Measurements from ENCODE around the gene CTXN3.
A peak's percentile ranks its signal among the peaks of the same experiment; 100 is the strongest.

The CTXN3 gene

DNA sequence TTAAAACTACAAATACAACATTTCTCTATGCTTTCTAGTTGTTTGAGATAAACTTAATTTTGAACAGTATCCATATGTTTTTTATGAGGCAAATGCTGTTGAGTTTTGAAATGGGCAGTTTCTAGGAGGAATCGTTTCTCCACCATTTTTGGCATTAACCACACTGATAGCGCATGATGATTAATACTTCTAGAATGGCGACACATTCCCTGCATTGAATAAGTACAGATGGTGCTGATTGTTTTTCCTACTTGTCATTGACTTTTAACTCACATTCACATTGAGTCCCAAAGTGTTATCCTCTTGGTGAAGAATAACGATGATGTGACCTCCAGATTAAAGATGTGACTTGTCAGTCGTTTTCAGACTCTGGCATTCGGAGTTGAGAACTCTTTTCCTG lies 47.8 kb downstream of the CTXN3 start:
- H3K27ac ChIP-seq (ENCODE audit: low read depth in 2 of 2, low read length in 2 of 2) = no peak overlapping the region
- no peaks in the 10 kb centered on the region for H3K9me3 ChIP-seq (ENCODE audit: control insufficient read depth in 2 of 2, low read length in 2 of 2)
- no peak overlapping the region for H3K4me3 ChIP-seq (ENCODE audit: low read length in 2 of 2)
- H3K27me3 ChIP-seq (ENCODE audit: control insufficient read depth in 2 of 2, insufficient read depth in 2 of 2, low read length in 2 of 2) = no peaks in the 10 kb centered on the region
- no peaks in the 10 kb centered on the region for H3K36me3 ChIP-seq (ENCODE audit: control insufficient read depth in 2 of 2, insufficient read depth in 2 of 2, low read length in 2 of 2)
- H3K9ac ChIP-seq (ENCODE audit: low read depth in 1 of 2, low read length in 2 of 2) = no peak overlapping the region
- H3K4me1 ChIP-seq (ENCODE audit: control insufficient read depth in 2 of 2, insufficient read depth in 2 of 2, low read length in 2 of 2) = no peaks in the 10 kb centered on the region

DNA sequence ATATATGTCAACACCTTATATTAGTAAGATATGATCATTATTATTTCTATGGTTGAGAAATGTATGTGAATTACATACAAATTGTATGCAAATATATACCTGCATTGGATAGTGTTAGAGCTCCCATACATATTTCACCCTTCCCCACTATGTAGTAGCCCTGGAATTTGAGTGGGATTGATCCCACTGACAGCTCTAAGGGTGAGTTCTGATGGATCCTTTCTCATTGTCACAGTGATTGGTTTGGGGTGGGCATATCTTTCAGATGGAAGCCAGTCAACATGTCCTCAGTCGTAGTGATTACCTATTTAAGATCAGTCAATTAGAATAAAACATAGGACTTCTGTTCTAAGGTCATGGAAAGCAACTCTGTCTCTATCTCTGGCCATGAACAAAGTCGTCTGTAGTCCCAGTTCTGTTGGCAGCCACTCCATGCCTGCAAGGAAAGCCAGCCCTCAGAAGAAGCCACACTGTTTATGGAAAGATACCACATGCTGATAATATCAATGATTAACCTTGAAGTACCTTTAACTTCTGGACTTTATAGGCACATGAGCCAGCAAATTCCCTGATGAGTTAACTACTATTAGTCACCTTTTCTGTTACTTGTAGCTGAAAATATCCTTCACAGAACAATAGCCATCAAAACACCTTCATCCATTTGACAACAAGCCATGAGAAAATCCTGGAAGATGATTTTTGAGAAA lies 49.2 kb downstream of the CTXN3 start:
- no peaks in the 10 kb centered on the region for H3K9me3 ChIP-seq (ENCODE audit: control insufficient read depth in 2 of 2, low read length in 2 of 2)
- no peak overlapping the region for H3K27ac ChIP-seq (ENCODE audit: low read depth in 2 of 2, low read length in 2 of 2)

DNA sequence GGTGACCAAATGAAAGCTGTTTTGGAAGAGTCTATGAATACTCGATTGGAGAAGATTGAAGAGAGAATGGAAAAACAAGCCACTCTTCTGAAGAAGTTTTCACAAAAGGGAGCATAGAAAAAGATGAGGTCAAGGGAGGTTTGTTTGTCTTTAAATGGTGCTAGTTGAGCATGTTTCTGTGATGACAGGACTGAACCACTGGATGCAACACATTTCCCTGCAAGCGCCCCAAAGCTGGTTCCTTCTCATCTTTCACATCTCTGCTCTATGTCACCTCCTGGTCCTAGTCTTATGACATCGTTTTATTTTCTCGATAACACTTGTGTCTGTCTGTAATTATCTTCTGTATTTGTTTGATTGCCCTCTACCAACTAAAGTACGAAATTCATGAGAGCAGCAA lies 50.5 kb downstream of the CTXN3 start:
- Histone ChIP-seq H3K36me3 (ENCODE audit: control insufficient read depth in 2 of 2, insufficient read depth in 2 of 2, low read length in 2 of 2) (no peaks in the 10 kb centered on the region), H3K9me3 (ENCODE audit: control insufficient read depth in 2 of 2, low read length in 2 of 2) (no peaks in the 10 kb centered on the region), H3K4me1 (ENCODE audit: control insufficient read depth in 2 of 2, insufficient read depth in 2 of 2, low read length in 2 of 2) (no peaks in the 10 kb centered on the region), H3K27me3 (ENCODE audit: control insufficient read depth in 2 of 2, insufficient read depth in 2 of 2, low read length in 2 of 2) (no peaks in the 10 kb centered on the region), H3K9ac (ENCODE audit: low read depth in 1 of 2, low read length in 2 of 2) (no peak overlapping the region), H3K27ac (ENCODE audit: low read depth in 2 of 2, low read length in 2 of 2) (no peak overlapping the region), H3K4me3 (ENCODE audit: low read length in 2 of 2) (no peak overlapping the region)

More for the DNA sequence above, 49.2 kb downstream of the CTXN3 start:
- H3K9ac ChIP-seq (ENCODE audit: low read depth in 1 of 2, low read length in 2 of 2) = no peak overlapping the region
- H3K4me1 ChIP-seq (ENCODE audit: control insufficient read depth in 2 of 2, insufficient read depth in 2 of 2, low read length in 2 of 2) = no peaks in the 10 kb centered on the region
- no peaks in the 10 kb centered on the region for H3K36me3 ChIP-seq (ENCODE audit: control insufficient read depth in 2 of 2, insufficient read depth in 2 of 2, low read length in 2 of 2)
- H3K4me3 ChIP-seq (ENCODE audit: low read length in 2 of 2) = no peak overlapping the region
- H3K27me3 ChIP-seq (ENCODE audit: control insufficient read depth in 2 of 2, insufficient read depth in 2 of 2, low read length in 2 of 2) = no peaks in the 10 kb centered on the region

DNA sequence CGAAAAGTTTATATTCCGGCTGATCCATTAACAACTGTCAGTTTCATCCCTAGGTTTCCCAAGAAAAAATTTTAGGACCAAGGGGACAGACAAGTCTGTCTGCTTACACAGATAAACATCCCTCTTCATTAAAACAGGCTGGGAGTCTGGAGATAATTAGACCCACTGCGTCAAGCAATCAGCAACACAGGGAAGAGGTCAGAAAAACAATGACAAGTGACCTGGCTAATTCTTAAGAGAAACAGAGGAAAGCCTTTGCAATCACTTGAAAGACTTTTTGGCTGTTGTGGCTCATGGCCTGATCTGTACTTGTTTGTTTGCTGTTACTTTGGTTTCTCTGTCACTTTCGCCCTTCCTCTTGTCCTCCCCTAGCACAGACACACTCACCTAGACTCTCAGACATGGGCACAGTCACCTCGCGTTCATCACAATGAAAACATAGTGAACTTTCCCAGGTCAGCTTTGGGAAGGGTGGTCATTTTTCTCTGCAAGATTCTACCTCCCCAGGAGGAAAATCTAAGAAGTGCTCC lies 51.4 kb downstream of the CTXN3 start:
- Histone ChIP-seq H3K9ac (ENCODE audit: low read depth in 1 of 2, low read length in 2 of 2) (no peak overlapping the region), H3K4me1 (ENCODE audit: control insufficient read depth in 2 of 2, insufficient read depth in 2 of 2, low read length in 2 of 2) (no peaks in the 10 kb centered on the region), H3K36me3 (ENCODE audit: control insufficient read depth in 2 of 2, insufficient read depth in 2 of 2, low read length in 2 of 2) (no peaks in the 10 kb centered on the region)

DNA sequence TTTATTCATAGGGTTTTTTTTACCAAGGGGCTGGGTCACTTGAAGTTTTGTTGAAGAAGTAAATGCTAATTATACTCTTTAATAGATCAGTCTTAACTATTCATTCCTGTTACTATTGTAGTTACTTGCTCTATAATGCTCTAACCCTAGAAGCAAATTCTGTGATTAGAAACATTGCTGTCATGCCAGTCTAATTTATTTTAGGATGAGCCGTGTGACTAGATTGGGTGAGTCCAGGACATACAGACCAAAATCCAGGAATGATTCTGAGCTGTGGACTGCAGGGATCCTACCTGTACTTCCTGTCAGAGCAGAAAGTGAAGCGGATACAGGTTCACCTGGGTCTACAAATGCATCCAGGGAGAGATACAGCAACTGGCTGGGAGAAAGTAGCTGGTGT lies 53.6 kb downstream of the CTXN3 start:
- H3K27ac ChIP-seq (ENCODE audit: low read depth in 2 of 2, low read length in 2 of 2) = no peak overlapping the region
- peaks cover 0 to 2% of the 10 kb centered on the region in 2 donors for H3K4me1 ChIP-seq (ENCODE audit: control insufficient read depth in 2 of 2, insufficient read depth in 2 of 2, low read length in 2 of 2)
- no peak overlapping the region for H3K4me3 ChIP-seq (ENCODE audit: low read length in 2 of 2)

More for the DNA sequence above, 51.4 kb downstream of the CTXN3 start:
- Histone ChIP-seq H3K9me3 (ENCODE audit: control insufficient read depth in 2 of 2, low read length in 2 of 2) (no peaks in the 10 kb centered on the region), H3K4me3 (ENCODE audit: low read length in 2 of 2) (no peak overlapping the region), H3K27ac (ENCODE audit: low read depth in 2 of 2, low read length in 2 of 2) (no peak overlapping the region), H3K27me3 (ENCODE audit: control insufficient read depth in 2 of 2, insufficient read depth in 2 of 2, low read length in 2 of 2) (no peaks in the 10 kb centered on the region)

DNA sequence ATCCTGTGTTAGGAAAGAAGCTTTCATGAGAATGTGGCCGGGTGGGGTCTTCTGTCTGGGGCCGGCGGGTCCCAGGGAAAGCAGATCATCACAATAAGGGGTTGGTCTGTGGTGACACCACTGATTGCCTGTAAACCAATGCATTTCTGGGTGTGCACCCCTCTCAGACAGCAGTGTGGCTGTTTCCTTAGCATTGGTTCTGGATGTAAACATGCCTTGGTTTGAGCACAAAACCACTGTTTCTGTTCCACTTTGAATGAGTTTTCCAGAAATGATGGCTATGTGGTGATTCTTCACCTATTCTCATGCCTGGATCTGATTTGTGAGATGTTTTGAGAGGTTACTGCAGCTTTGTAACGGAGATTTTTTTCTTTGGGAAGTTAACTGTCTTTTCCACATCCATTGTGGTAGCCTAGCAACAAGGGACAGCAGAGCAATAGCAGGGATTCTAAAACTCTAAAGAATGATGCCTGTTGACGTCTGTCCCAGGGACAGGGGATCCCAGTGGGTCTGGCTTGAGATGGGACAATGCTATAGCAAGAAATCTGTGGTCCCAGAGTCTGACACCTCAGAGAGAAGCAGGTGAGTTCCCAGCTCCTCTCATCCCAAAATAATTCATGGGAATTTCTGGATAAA lies 54.2 kb downstream of the CTXN3 start, which contains the start of gene CCDC192:
Gene CCDC192 (plus strand): TSS at position 466 of the 636 bp plus-strand sequence. CDS start 55 bp downstream, at position 521.
- H3K4me3 ChIP-seq (ENCODE audit: low read length in 2 of 2) = no peak within 1 kb of the TSS
- peaks cover 0 to 2% of the 10 kb centered on the region in 2 donors for H3K4me1 ChIP-seq (ENCODE audit: control insufficient read depth in 2 of 2, insufficient read depth in 2 of 2, low read length in 2 of 2)
- H3K27ac ChIP-seq (ENCODE audit: low read depth in 2 of 2, low read length in 2 of 2) = no peak within 1 kb of the TSS
- H3K9ac ChIP-seq (ENCODE audit: low read depth in 1 of 2, low read length in 2 of 2) = no peak within 1 kb of the TSS
- H3K27me3 ChIP-seq (ENCODE audit: control insufficient read depth in 2 of 2, insufficient read depth in 2 of 2, low read length in 2 of 2) = no peaks in the 10 kb centered on the region
- H3K36me3 ChIP-seq (ENCODE audit: control insufficient read depth in 2 of 2, insufficient read depth in 2 of 2, low read length in 2 of 2) = no peaks in the 10 kb centered on the region
- H3K9me3 ChIP-seq (ENCODE audit: control insufficient read depth in 2 of 2, low read length in 2 of 2) = no peaks in the 10 kb centered on the region

More for the DNA sequence above, 53.6 kb downstream of the CTXN3 start:
- Histone ChIP-seq H3K9ac (ENCODE audit: low read depth in 1 of 2, low read length in 2 of 2) (no peak overlapping the region), H3K27me3 (ENCODE audit: control insufficient read depth in 2 of 2, insufficient read depth in 2 of 2, low read length in 2 of 2) (no peaks in the 10 kb centered on the region), H3K36me3 (ENCODE audit: control insufficient read depth in 2 of 2, insufficient read depth in 2 of 2, low read length in 2 of 2) (no peaks in the 10 kb centered on the region), H3K9me3 (ENCODE audit: control insufficient read depth in 2 of 2, low read length in 2 of 2) (no peaks in the 10 kb centered on the region)

DNA sequence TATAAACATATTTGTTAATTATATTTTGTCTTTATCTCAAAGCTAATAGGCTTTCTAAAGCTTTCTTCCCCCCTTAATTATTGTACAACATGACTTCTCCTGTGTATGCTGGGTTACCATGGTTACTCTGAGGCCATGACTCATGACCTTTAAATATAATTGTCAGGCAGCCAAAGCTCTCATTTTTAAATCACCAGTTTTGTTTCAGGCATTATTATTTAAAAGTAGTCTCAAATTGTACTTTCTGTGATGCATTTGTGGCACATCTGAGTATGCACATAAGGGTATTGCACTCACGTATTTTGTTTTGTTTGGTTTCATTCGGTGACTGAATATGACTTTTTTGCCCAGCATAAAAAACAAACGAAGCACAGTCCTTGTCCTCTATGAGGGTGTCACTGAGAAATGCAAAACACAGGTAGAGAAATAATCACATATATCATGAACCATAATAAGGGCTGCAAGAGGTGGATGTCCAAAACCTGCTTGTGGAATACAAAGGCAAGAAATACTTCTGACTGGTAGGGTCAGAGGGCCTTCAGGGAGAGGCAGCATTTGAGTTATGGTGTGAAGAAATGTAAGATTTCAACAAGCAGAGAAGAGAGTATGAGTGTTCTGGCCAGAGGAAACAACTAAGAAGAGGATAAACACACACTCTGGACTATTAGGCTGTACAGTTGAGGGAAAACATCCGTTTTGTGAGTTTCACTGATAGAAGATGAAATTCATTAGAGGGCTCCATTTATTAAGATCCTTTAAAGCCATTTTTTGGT lies 56.4 kb downstream of the CTXN3 start:
- Histone ChIP-seq H3K36me3 (ENCODE audit: control insufficient read depth in 2 of 2, insufficient read depth in 2 of 2, low read length in 2 of 2) (no peaks in the 10 kb centered on the region), H3K4me3 (ENCODE audit: low read length in 2 of 2) (no peak overlapping the region), H3K4me1 (ENCODE audit: control insufficient read depth in 2 of 2, insufficient read depth in 2 of 2, low read length in 2 of 2) (peaks cover 0 to 2% of the 10 kb centered on the region in 2 donors), H3K9ac (ENCODE audit: low read depth in 1 of 2, low read length in 2 of 2) (no peak overlapping the region), H3K27me3 (ENCODE audit: control insufficient read depth in 2 of 2, insufficient read depth in 2 of 2, low read length in 2 of 2) (no peaks in the 10 kb centered on the region), H3K9me3 (ENCODE audit: control insufficient read depth in 2 of 2, low read length in 2 of 2) (no peaks in the 10 kb centered on the region), H3K27ac (ENCODE audit: low read depth in 2 of 2, low read length in 2 of 2) (no peak overlapping the region)

DNA sequence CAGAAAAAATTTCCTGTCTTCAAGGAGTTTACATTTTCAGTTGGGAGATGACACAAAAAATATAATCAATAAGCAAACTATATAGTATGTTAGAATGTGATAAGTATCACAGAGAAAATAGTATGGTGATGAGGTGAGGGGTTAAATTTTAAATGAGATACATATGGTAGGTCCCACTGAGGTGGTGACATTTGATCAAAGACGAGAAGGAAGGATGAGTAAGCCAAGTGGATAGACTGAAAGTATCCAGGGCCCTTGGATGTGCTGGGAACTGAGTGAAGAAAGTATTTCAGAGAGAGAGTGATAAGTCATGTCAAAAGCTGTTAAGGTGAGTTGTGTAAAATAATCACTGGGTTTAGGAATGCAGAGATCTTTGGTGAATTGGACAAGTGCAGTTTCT lies 57.8 kb downstream of the CTXN3 start:
- Histone ChIP-seq H3K4me3 (ENCODE audit: low read length in 2 of 2) (no peak overlapping the region), H3K27me3 (ENCODE audit: control insufficient read depth in 2 of 2, insufficient read depth in 2 of 2, low read length in 2 of 2) (no peaks in the 10 kb centered on the region), H3K9me3 (ENCODE audit: control insufficient read depth in 2 of 2, low read length in 2 of 2) (no peaks in the 10 kb centered on the region), H3K36me3 (ENCODE audit: control insufficient read depth in 2 of 2, insufficient read depth in 2 of 2, low read length in 2 of 2) (no peaks in the 10 kb centered on the region), H3K9ac (ENCODE audit: low read depth in 1 of 2, low read length in 2 of 2) (no peak overlapping the region), H3K27ac (ENCODE audit: low read depth in 2 of 2, low read length in 2 of 2) (peak overlapping the region in 1 of 2 donors; percentile 17), H3K4me1 (ENCODE audit: control insufficient read depth in 2 of 2, insufficient read depth in 2 of 2, low read length in 2 of 2) (peaks cover 0 to 2% of the 10 kb centered on the region in 2 donors)

DNA sequence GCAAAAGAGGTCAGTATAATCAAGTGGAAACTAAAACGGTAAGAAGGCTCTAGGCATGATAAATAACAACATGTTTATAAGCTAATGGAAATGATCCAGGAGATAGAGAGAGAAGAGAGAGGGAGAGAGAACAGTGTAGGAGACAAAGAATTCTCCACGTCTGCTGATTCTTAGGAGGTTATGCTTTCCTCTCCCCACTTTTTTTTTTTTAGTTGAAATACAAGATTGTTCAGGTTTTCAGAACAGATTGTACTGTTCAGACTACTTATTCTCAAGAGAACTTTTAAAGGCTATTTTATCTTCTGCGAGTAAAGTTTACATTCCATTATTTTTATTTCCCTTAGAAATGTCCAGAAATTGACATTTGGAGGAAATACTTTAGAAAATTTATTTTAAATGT lies 58.3 kb downstream of the CTXN3 start:
- no peaks in the 10 kb centered on the region for H3K36me3 ChIP-seq (ENCODE audit: control insufficient read depth in 2 of 2, insufficient read depth in 2 of 2, low read length in 2 of 2)
- H3K9me3 ChIP-seq (ENCODE audit: control insufficient read depth in 2 of 2, low read length in 2 of 2) = no peaks in the 10 kb centered on the region
- peaks cover 0 to 2% of the 10 kb centered on the region in 2 donors for H3K4me1 ChIP-seq (ENCODE audit: control insufficient read depth in 2 of 2, insufficient read depth in 2 of 2, low read length in 2 of 2)
- no peak overlapping the region for H3K4me3 ChIP-seq (ENCODE audit: low read length in 2 of 2)
- H3K27ac ChIP-seq (ENCODE audit: low read depth in 2 of 2, low read length in 2 of 2) = peak overlapping the region in 1 of 2 donors; percentile 17
- no peaks in the 10 kb centered on the region for H3K27me3 ChIP-seq (ENCODE audit: control insufficient read depth in 2 of 2, insufficient read depth in 2 of 2, low read length in 2 of 2)
- H3K9ac ChIP-seq (ENCODE audit: low read depth in 1 of 2, low read length in 2 of 2) = no peak overlapping the region

All from mucosa of rectum (tissue), 2 donors.